HG03095 (cell line): ENCODE results near the gene FAM20C.

Experiments used
- ATAC-seq: cut with Tn5 transposase; IDR thresholded peaks from one replicate; pipeline ENCODE4 v1.9.1; 2021; ENCODE audit warnings: moderate library complexity; ENCODE audit not compliant: unreplicated experiment

Gene FAM20C

DNA sequence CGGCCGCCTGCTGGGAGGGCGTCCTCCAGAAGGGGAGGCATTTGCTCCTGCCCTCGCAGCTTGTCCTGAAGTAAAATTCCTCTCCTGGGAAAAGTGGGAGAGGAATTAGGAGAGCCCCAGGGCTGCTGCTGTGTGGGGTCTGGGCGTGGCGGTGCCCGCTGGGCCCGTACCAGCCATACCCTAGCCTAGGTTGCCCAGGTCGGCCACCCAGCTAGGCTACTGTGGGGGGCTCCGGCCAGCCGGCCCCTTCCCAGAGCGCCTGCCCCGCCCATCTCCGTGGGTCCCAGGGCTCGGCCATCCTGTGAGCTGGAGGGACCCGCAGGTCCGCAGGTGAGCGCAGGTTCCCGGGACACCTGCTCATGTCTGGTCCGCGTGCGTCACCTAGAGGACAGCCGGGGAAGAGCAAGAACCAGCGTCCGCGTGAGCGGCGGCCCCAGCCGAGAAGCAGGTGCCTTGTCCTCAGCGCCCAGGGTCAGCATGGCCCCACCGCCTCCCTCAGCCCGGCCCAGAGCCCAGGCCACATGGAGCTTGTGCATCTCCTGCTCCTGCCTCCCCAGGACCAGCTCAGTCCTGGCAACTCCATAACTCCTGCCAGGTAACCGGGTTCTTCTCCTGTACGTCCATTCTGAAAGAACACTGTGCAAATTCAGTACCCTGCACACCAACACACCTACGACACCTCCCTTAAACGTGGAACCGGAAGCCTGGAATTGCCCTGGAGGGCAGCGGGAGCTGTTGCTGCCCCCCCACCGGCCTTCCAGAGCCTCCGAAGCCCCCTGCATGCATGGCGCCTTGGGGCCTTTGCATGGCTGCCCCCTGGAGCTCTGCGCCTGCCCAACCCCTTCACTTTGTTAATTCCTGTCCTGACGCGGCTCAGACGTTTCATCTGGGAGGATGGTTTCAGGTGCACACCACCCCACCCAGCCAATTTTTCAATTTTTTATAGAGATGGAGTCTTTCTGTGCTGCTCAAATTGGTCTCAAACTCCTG lies 74.8 kb downstream of the FAM20C start:
- ATAC-seq: no peak

- ATAC-seq: no peak
These were observed 76.6 kb downstream of the FAM20C start for GRCh38 chr7:268991-269390.

GRCh38 chr7:269721-270120 lies 77.3 kb downstream of the FAM20C start:
- no peak for ATAC-seq

DNA sequence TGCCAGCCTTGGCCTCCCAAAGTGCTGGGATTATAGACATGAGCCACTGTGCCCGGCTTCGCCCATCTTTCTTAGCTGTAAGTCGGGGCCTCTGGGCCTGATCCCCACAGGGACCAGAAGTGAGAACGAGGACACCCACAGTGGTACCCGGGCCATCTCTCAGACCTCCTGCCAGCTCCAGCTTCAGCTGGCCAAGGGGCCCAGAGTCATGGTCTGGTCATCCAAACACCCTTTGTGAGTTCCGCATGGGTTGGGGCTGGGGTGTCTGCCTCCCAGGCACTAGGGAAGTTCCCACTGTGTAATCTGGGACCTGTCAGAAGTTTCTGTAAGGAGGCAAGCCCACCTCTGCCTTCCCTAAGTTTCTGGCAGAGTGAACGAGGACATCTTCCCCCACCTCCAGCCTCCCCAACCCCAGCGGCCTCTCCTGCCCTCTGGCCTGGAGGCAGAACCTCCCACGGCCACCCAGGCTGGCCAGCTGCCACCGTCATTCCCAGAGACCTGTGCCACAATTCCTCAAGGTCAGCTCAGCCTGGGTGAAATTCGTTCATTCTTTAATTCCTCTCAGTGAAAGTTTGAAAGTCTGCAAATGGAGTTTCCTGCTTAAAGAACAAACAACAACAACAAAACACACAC lies 78.1 kb downstream of the FAM20C start:
- ATAC-seq: no peak

GRCh38 chr7:271266-272107 lies 79.1 kb downstream of the FAM20C start:
- ATAC-seq: no peak

DNA sequence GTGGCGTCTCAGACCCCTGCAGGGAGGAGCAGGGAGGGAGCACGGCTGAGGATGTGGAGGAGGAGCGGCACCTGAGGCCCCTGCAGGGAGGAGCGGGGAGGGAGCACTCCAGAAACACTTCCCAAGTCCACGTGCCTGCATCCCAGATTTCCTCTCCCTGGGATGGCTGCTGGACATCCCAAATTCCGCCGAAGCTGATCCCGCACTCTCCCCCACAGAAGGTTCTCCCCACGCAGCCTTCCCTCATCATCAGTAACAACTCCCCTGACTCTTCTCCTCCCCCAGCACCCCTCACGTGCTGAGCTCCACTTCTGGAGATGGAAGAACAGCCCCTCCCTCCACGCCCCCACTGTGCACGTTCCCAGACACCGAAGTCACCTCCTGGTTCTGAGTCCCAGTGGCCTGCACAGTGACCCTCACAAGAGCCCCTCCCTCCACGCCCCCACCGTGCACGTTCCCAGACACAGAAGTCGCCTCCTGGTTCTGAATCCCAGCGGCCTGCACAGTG lies 79.8 kb downstream of the FAM20C start:
- ATAC-seq: no peak

DNA sequence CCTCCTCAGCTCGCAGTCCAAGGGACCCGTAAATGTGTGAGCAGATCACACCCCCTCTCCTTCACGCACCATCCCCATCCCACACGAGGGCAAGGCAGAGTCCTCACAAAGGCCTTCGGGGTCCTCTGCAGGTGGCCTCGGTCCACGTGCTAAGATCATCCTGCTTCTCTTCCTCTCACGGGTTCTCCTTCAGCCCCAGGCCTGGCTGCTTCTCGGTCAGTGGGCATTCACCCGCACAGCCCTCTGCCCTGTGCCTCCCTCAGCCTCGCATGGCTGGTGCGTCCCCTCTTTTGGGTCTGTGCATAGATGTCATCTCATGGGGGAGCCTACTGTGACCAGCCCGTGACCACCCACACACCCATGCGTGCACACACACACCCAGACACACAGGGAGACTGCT lies 80.3 kb downstream of the FAM20C start:
- no peak for ATAC-seq

DNA sequence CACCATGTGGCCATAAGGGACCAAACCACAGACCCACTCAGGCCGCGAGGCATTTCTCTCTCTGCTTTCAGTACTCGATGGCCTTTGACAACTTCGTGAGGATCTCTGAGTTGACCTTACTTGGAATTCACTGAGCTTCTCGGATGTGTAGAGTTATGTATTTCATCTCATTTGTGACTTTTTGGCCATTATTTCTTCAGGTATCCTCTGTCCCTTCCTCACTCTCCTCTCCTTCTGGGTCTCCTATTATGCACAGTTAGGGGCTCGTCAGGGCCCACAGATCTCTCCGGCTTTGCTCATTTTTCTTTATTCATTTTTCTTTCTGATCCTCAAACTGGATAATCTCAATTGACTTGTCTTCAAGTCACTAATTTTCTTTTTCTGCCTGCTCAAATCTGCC lies 81.0 kb downstream of the FAM20C start:
- ATAC-seq: no peak

GRCh38 chr7:274266-274665 lies 81.9 kb downstream of the FAM20C start:
- no peak for ATAC-seq

GRCh38 chr7:276230-276835 lies 84.0 kb downstream of the FAM20C start:
- no peak for ATAC-seq

DNA sequence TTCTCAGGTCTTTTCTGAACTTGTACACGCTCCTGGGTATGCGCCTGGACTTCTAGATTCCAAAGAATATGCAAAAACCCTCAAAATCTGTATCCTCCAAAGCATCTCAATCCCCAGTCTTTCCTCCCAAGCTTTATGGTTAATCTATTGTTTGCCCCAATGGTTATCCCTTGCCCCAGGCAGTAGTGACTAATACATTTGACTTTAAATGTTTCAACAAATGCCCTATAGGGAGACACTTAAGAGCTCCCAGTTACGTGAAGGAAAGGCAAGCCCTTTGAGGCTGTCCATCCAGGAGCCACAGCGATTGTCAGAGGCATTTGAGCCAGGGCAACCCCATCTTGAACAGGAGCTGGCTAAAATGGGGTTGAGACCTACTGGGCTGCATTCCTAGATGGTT lies 84.9 kb downstream of the FAM20C start:
- ATAC-seq: no peak

DNA sequence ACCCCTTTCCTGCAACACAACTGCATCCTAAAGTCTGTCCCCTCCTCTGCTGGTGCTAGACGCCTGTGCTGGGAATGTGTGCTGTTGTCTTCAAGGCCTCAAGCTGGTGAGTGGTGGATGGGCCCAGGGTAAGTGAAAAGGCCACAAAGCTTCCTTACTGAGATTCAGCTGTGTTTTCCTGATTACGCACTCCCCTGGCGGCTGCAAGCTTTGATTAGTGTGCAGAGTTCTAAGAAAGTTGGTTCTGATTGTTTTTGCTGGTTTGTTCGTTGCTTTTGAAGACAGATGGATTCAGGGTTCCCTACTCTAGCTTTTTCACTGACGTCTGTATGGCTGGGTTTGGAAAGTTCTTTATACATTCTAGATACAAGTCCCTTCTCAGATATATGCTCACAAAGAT lies 85.7 kb downstream of the FAM20C start:
- no peak for ATAC-seq

DNA sequence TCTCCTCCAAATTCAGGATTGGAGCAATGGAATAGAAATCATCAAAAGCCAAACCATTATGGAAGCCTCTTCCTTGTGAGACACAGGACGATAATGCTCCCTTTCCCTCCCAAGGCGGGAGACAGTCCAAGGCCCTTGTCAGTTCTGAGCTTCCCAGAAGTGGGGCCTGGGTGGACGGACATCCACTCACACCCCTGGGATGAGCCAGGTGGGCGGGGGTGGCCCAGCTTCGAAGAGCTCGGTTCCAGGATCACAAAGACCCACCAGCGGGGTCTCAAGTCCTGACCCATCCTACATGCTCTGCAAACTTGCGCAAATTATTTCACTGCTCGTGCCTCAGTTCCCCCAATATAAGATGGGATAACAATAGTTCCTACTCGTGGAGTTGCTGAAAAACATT lies 87.5 kb downstream of the FAM20C start:
- ATAC-seq: no peak

- no peak for ATAC-seq
These were observed 88.1 kb downstream of the FAM20C start for GRCh38 chr7:280461-280860.

DNA sequence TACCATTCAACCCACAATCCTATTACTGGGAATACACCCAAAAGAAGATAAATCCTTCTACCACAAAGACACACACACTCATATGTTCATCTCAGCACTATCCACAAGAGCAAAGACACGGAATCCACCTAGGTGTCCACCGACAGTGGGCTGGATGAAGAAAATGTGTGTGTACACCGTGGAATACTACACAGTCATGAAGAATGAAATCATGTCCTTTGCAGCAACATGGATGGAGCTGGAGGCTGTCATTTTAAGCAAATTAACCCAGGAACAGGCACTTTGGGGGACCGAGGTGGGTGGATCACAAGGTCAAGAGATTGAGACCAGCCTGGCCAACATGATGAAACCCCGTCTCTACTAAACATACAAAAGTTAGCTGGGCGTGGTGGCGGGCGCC lies 89.3 kb downstream of the FAM20C start:
- ATAC-seq: no peak

DNA sequence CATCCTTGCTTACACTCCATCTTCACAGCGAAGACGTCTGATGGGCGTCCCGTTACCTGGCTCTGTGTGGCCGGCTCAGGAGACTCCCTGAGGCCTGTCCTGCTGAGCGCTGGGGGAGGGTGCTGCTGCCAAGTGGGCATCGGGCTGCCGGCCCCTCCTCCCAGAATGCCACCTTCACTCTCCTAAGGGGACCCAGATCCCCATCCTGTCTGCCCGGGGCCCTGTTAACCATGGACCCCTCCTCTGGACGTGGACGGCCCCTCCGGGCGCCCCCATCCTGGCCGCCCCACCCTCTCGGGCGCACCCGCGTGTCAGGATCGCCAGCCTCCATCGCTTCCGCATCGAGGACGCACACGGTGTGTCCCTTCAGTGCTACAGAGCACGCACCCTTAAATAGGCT lies 90.2 kb downstream of the FAM20C start:
- ATAC-seq: no peak

DNA sequence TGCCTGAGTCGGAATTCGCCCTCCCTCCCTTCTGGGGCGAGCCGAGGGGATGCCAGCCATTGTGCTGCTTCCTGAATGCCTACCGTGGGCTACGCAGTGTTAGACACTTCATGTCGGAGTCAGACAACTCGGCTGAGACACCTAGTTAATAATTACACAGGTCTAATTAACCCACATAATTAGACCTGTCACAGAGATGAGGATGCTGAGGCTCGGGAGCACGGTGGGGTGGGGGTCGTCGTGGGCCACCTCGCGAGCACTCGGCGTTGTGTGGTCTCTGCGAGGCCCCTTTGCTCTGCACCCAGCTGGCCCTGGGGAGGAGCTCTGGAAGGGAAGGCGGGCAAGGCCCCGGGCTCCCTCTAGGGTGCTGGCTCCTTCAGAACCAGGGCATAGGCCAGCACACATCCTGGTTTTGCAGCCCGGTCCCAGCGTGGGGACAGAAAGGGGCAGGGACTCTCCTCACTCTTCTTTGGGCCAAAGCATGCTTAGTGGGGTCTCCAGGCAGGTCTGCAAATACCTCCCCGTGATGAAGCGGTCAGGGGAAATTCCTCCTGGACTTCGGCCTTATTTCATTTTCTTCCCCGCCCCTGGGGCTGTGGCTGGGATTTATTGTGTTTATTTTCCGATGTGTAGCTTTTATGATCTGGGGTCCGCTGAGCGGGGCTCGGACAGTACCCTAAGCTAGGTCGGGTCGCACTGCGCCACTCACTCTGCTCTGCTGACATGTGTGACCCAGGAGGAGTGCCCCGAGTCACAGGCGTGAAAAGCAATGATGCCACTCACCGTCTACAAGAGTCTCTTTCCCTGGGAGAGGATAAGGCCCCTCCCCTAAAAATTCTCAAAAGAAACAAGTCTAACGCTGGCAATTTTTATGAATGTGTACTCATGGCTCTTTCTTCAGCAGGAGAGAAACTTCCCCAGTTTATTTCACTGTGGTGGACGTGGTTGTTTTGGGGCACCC lies 92.7 kb downstream of the FAM20C start:
- ATAC-seq: no peak

DNA sequence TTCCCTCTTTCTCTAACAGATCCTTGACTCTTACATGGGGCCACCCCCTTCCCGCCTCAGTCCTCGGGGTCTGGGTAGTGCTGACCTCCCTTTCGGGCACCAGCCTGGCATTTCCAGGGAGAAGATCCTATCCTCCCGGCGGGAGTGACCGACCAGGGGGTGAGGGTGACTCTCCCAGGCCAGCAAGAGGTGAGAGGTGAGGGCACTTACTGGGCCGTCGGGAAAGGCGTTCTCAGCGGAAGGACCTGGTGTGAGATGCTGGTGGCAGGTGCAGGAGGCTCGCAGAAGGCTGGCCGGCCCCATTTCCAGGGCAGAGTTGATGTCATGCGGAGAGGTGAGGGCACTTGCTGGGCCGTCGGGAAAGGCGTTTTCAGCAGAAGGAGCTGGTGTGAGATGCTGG lies 93.4 kb downstream of the FAM20C start:
- no peak for ATAC-seq

DNA sequence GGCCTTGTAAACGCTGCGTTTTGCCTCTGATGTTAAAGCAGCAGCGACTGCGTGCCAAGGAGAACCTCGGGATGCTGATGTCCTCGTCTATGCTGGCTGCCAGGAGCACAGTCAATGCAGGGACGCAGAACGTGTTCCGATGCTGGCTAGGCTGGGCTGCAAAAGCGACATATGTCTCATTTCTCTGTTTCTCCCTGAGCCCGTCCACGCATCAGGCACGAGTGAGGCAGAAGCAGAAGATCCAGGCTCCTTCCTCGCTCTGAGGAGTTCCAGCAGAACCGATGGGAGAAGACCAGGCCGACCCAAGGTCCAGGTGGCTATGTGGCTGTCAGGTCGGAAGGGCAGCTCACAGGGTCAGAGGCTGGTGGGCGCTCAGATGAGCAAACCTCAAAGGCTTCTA lies 93.9 kb downstream of the FAM20C start:
- ATAC-seq: no peak

- no peak for ATAC-seq
These were observed 96.3 kb downstream of the FAM20C start for GRCh38 chr7:288671-289101.
